ENCODE results near the gene FAM114A2.

DNA sequence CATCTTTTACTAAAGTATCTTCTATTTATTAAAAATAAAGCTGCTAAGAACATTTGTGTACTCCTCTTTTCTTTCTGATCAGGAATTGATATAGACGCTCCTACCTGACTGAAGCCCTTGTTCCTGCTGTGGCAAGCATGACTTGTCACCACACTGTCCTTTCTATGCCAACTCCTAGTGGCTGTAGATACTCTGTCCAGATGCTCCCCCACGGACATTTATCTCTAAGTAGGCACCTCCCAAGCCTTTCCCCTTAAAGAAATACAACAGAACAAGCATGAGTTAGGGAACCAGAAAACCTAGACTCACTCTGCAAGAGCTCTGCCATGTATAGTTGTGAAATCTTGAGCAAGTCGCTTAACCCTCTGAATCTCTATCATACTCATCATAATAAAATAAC, 53.2 kb downstream of the FAM114A2 start:
- TF ChIP-seq, protein P1, sequence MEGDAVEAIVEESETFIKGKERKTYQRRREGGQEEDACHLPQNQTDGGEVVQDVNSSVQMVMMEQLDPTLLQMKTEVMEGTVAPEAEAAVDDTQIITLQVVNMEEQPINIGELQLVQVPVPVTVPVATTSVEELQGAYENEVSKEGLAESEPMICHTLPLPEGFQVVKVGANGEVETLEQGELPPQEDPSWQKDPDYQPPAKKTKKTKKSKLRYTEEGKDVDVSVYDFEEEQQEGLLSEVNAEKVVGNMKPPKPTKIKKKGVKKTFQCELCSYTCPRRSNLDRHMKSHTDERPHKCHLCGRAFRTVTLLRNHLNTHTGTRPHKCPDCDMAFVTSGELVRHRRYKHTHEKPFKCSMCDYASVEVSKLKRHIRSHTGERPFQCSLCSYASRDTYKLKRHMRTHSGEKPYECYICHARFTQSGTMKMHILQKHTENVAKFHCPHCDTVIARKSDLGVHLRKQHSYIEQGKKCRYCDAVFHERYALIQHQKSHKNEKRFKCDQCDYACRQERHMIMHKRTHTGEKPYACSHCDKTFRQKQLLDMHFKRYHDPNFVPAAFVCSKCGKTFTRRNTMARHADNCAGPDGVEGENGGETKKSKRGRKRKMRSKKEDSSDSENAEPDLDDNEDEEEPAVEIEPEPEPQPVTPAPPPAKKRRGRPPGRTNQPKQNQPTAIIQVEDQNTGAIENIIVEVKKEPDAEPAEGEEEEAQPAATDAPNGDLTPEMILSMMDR (IDR thresholded peaks at IDR 0.05 in 4 of 5, conservative IDR thresholded peaks at IDR 0.05 in 1 of 5): no peak
- TF ChIP-seq POLR2A (IDR thresholded peaks at IDR 0.05): no peak

Data from gastrocnemius medialis (tissue), 4 donors.